Nephron (organoid): ENCODE results near the gene KMT2C.
"Not testable (repeated sequence)": the region's sequence is repeated elsewhere in the genome, so short reads cannot be mapped to it uniquely, and the experiment has no call there.

ENCODE experiments used
- H3K27ac Mint-ChIP-seq, 3 experiments: 2 replicates each; pipeline ENCODE4 v1.8.0; 2020; ENCODE audit warnings: mixed read lengths in 3 of 3, mild to moderate bottlenecking in 2 of 3, moderate library complexity in 1 of 3
- H3K27me3 Mint-ChIP-seq: 2 replicates; pipeline ENCODE4 v1.8.0; 2021; ENCODE audit warnings: low read depth, mild to moderate bottlenecking, moderate library complexity, mixed read lengths
- H3K36me3 Mint-ChIP-seq: 2 replicates; pipeline ENCODE4 v1.8.0; 2020; ENCODE audit warnings: low read depth, mixed read lengths
- H3K4me1 Mint-ChIP-seq: 2 replicates; pipeline ENCODE4 v1.8.0; 2020; ENCODE audit warnings: mixed read lengths
- H3K4me3 Mint-ChIP-seq, 3 experiments: 2 replicates each; pipeline ENCODE4 v1.8.0; 2020; ENCODE audit warnings: mild to moderate bottlenecking in 3 of 3, mixed read lengths in 3 of 3, moderate library complexity in 2 of 3
- H3K9me3 Mint-ChIP-seq: 2 replicates; pipeline ENCODE4 v1.8.0; 2020; ENCODE audit warnings: mixed read lengths
- CTCF ChIP-seq, 3 experiments: fragments of 200-600 bp; sonication (generic); IDR thresholded peaks; one replicate each; pipeline ENCODE4 v1.5.0; 2021; ENCODE audit warnings: antibody characterized with exemption in 3 of 3; ENCODE audit not compliant: unreplicated experiment in 3 of 3

KMT2C gene

GRCh38 chr7:152399344-152399743, 36.5 kb downstream of the KMT2C start:
- Mint-ChIP-seq H3K9me3 (peaks cover 5% of the 10 kb centered on the region), H3K27ac (no peak overlapping the region), H3K27me3 (no peaks in the 10 kb centered on the region), H3K4me3 (no peak overlapping the region), H3K36me3 (peaks cover 14% of the 10 kb centered on the region), H3K4me1 (peaks cover 2% of the 10 kb centered on the region)
- TF ChIP-seq CTCF (IDR thresholded peaks at IDR 0.05; ENCODE audit: unreplicated experiment in 3 of 3), result no peak

- Mint-ChIP-seq H3K9me3 (no peaks in the 10 kb centered on the region), H3K4me3 (no peak overlapping the region), H3K36me3 (peaks cover under 1% of the 10 kb centered on the region), H3K4me1 (peaks cover 16% of the 10 kb centered on the region), H3K27me3 (no peaks in the 10 kb centered on the region), H3K27ac (no peak overlapping the region)
- TF ChIP-seq CTCF (IDR thresholded peaks at IDR 0.05; ENCODE audit: unreplicated experiment in 3 of 3), result no peak
These were observed 40.7 kb downstream of the KMT2C start for GRCh38 chr7:152395112-152395511.

- peak; percentile 51 to 60 (median 59) for TF ChIP-seq CTCF (IDR thresholded peaks at IDR 0.05; ENCODE audit: unreplicated experiment in 3 of 3)
- Mint-ChIP-seq H3K4me1 (peaks cover 16% of the 10 kb centered on the region), H3K27ac (peak overlapping the region in 2 of 3 experiments; percentile 1 to 3)
- not testable (repeated sequence) for H3K4me3 Mint-ChIP-seq, H3K27me3 Mint-ChIP-seq, H3K9me3 Mint-ChIP-seq, H3K36me3 Mint-ChIP-seq
These were observed 41.6 kb downstream of the KMT2C start for GRCh38 chr7:152394214-152394613.

- H3K9me3 Mint-ChIP-seq, result no peaks in the 10 kb centered on the region
- H3K27ac Mint-ChIP-seq, result no peak overlapping the region
- no peaks in the 10 kb centered on the region for H3K27me3 Mint-ChIP-seq
- no peak overlapping the region for H3K4me3 Mint-ChIP-seq
- no peak for TF ChIP-seq CTCF (IDR thresholded peaks at IDR 0.05; ENCODE audit: unreplicated experiment in 3 of 3)
- H3K36me3 Mint-ChIP-seq, result no peaks in the 10 kb centered on the region
- H3K4me1 Mint-ChIP-seq, result peaks cover 16% of the 10 kb centered on the region
These were observed 43.5 kb downstream of the KMT2C start for GRCh38 chr7:152392254-152392653.

- H3K36me3 Mint-ChIP-seq, H3K9me3 Mint-ChIP-seq, H3K4me3 Mint-ChIP-seq, H3K27ac Mint-ChIP-seq, H3K4me1 Mint-ChIP-seq, H3K27me3 Mint-ChIP-seq: not testable (repeated sequence)
These were observed 49.6 kb downstream of the KMT2C start for GRCh38 chr7:152386136-152386764.

- not testable (repeated sequence) for H3K4me3 Mint-ChIP-seq, H3K9me3 Mint-ChIP-seq, H3K4me1 Mint-ChIP-seq, H3K36me3 Mint-ChIP-seq, H3K27ac Mint-ChIP-seq, H3K27me3 Mint-ChIP-seq
These were observed 51.3 kb downstream of the KMT2C start for GRCh38 chr7:152384235-152385200.
